Measurements from ENCODE around the gene HIBADH. TPM values are rescaled to one million over a fixed set of nuclear protein-coding genes. Genes with fewer than 3 reads are reported as not detected.

HIBADH gene
- total and polyA plus RNA-seq, 10 of the 15 experiments (the other 5 are each of a cell fraction or from before 2014, with no cell fraction given) = 8.7 to 36.1 (median 18.6) TPM

- no peak for DNase-seq (ENCODE audit: low read depth, low spot score)
- Histone ChIP-seq H3K27ac (ENCODE audit: control insufficient read depth, insufficient read depth) (no peak overlapping the region), H3K36me3 (ENCODE audit: control insufficient read depth in 2 of 2, insufficient read depth in 2 of 2, low read length in 1 of 2) (no peaks in the 10 kb centered on the region), H2AFZ (ENCODE audit: control insufficient read depth, low read depth, low read length) (no peak overlapping the region), H3K9me3 (replicated peaks; ENCODE audit: control insufficient read depth, insufficient read depth, low read length) (no peaks in the 10 kb centered on the region), H3K4me3 (no peak overlapping the region), H3K4me2 (ENCODE audit: control insufficient read depth, insufficient read depth) (no peak overlapping the region), H3K79me2 (ENCODE audit: control insufficient read depth, insufficient read depth, low read length) (no peaks in the 10 kb centered on the region), H3K27me3 (replicated peaks in 1 of 2; ENCODE audit: control insufficient read depth in 2 of 2, insufficient read depth in 2 of 2, low read length in 1 of 2) (no peaks in the 10 kb centered on the region), H4K20me1 (ENCODE audit: control insufficient read depth, insufficient read depth) (no peaks in the 10 kb centered on the region), H3K9ac (ENCODE audit: control insufficient read depth, insufficient read depth, low read length) (no peak overlapping the region), H3K4me1 (ENCODE audit: control insufficient read depth, insufficient read depth, low read length) (no peaks in the 10 kb centered on the region)
- in situ Hi-C loops (cut with MboI) (no loop called here), intact Hi-C loops (cut with micrococcal nuclease; ENCODE audit: unreplicated experiment) (no loop called here)
- 95% methylated on average over 2 of the region's 2 CpGs for WGBS (ENCODE audit: insufficient coverage, insufficient replicate concordance, low lambda C conversion rate, missing lambda C conversion rate)
- RAD21 ChIA-PET (ENCODE audit: unreplicated experiment) = no interaction called here
- BruUV-seq (replicated peaks) = no TSS peak
- SMC1A ChIA-PET (ENCODE audit: uncharacterized antibody, unreplicated experiment) = no interaction called here
- FAIRE-seq = no peak
- no peak for ATAC-seq
- CTCF ChIA-PET = no interaction called here
- TF ChIP-seq ETV6 (conservative IDR thresholded peaks at IDR 0.05 in 1 of 2, IDR thresholded peaks at IDR 0.05 in 1 of 2; ENCODE audit: borderline replicate concordance in 1 of 2, low read depth in 1 of 2) = no peak
- no peak for TF ChIP-seq REST (IDR thresholded peaks at IDR 0.05; ENCODE audit: low read depth, low read length)
- TF ChIP-seq HSF1 (IDR thresholded peaks at IDR 0.05; ENCODE audit: low read depth, low read length) = no peak
- TF ChIP-seq SMAD5 (IDR thresholded peaks at IDR 0.05; ENCODE audit: low read depth) = no peak
- TF ChIP-seq ZSCAN29 (IDR thresholded peaks at IDR 0.05) = no peak
- TF ChIP-seq PBX3 (IDR thresholded peaks at IDR 0.05; ENCODE audit: insufficient replicate concordance, low read depth, low read length) = no peak
- TF ChIP-seq PKNOX1 (IDR thresholded peaks at IDR 0.05) = no peak
- POLR2A ChIA-PET = no interaction called here
These were observed 140.1 kb downstream of the HIBADH start for GRCh38 chr7:27522566-27522965.
